ENCODE results near the gene IGFBP2.

Gene IGFBP2

GRCh38 chr2:216694082-216694825 lies 61.0 kb downstream of the IGFBP2 start:
- peaks cover 31% of the 10 kb centered on the region for H3K4me1 Mint-ChIP-seq
- peaks cover 42% of the 10 kb centered on the region for H3K27me3 Mint-ChIP-seq
- no peaks in the 10 kb centered on the region for H3K9me3 Mint-ChIP-seq
- H3K27ac Mint-ChIP-seq: no peak overlapping the region
- H3K4me3 Mint-ChIP-seq: peak overlapping the region; percentile 77
- H3K36me3 Mint-ChIP-seq: no peaks in the 10 kb centered on the region

GRCh38 chr2:216694826-216695217 lies 61.6 kb downstream of the IGFBP2 start:
- Mint-ChIP-seq H3K4me3 (no peak overlapping the region), H3K27me3 (peaks cover 40% of the 10 kb centered on the region)

GRCh38 chr2:216695401-216695821 lies 62.2 kb downstream of the IGFBP2 start, which contains the start of gene IGFBP5:
Gene IGFBP5 (minus strand): TSS chr2:216695549. CDS start chr2:216694775, 774 bp downstream.
- Mint-ChIP-seq H3K27ac (no peak within 1 kb of the TSS), H3K4me3 (peak within 1 kb of the TSS; percentile 77), H3K4me1 (peaks cover 31% of the 10 kb centered on the region), H3K27me3 (peaks cover 38% of the 10 kb centered on the region), H3K9me3 (no peaks in the 10 kb centered on the region), H3K36me3 (no peaks in the 10 kb centered on the region)

More at GRCh38 chr2:216694826-216695217, 61.6 kb downstream of the IGFBP2 start:
- no peaks in the 10 kb centered on the region for H3K36me3 Mint-ChIP-seq
- no peak overlapping the region for H3K27ac Mint-ChIP-seq
- H3K9me3 Mint-ChIP-seq: no peaks in the 10 kb centered on the region
- H3K4me1 Mint-ChIP-seq: peaks cover 31% of the 10 kb centered on the region

DNA sequence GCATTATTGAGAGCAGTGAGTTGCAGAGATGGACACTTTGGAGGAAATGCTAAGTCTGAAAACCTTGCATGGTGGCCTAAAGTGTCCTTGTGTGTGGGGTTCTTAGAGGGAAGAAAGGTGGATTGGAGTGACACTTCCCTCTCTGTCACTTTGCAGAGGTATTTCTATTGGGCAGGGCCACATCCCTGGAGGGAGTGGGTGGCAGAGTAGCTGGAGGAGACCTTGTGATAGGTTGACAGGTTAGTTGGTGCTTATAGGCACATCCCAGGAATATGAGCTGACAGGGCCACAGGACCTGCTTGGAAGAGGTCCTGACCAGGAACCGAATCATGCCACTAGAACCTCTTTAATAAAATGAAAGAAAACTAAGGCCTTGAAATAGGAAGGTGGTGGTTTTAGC lies 63.1 kb downstream of the IGFBP2 start:
- no peak overlapping the region for H3K27ac Mint-ChIP-seq
- peaks cover 35% of the 10 kb centered on the region for H3K27me3 Mint-ChIP-seq
- no peak overlapping the region for H3K4me3 Mint-ChIP-seq
- peaks cover 28% of the 10 kb centered on the region for H3K4me1 Mint-ChIP-seq
- no peaks in the 10 kb centered on the region for H3K9me3 Mint-ChIP-seq
- no peaks in the 10 kb centered on the region for H3K36me3 Mint-ChIP-seq

DNA sequence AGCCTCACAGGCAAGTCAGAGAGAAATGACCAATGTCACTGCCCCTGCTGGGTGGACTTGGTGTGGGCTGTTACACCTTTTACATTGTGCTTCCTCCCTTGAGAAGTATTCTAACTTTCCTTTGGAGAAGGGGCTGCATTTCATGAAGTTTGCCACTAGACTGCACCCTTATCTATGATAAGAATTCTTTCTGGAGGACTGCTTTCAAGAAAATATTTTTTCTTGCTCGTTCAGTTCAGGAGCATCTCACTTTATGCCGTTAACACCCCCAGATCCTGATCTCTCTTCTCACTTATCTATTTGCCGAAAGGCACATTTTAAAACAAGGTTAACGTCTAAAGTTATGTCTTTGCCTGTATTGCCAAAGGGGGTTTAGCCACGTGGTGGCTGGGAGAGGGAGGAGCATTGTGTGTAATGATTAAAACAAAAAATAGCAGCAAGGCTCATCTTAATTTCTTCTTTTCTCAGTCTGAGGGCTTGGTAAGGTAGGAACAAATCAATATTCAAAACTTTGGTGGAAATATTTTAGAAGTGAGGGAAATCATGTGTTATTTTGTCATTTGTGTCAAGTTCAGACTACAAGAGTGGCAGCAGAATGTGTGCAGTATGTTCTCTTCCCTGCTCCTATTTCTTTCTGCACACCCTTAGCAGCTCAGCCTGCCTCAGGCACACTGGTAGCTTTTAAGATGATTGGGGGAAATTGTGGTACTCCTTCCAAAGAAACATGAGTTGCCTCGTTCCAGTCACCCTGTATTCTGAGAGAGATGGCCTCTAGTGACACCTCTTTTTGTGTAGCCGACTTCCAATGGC lies 63.7 kb downstream of the IGFBP2 start:
- Mint-ChIP-seq H3K9me3 (no peaks in the 10 kb centered on the region), H3K4me3 (no peak overlapping the region), H3K4me1 (peaks cover 24% of the 10 kb centered on the region), H3K36me3 (no peaks in the 10 kb centered on the region), H3K27ac (no peak overlapping the region), H3K27me3 (peaks cover 34% of the 10 kb centered on the region)

- Mint-ChIP-seq H3K27me3 (peaks cover 26% of the 10 kb centered on the region), H3K27ac (no peak overlapping the region), H3K4me1 (peaks cover 13% of the 10 kb centered on the region), H3K36me3 (no peaks in the 10 kb centered on the region), H3K9me3 (no peaks in the 10 kb centered on the region), H3K4me3 (no peak overlapping the region)
These were observed 65.1 kb downstream of the IGFBP2 start for GRCh38 chr2:216698293-216698692.

- H3K27me3 Mint-ChIP-seq: peaks cover 22% of the 10 kb centered on the region
- no peak overlapping the region for H3K4me3 Mint-ChIP-seq
- H3K27ac Mint-ChIP-seq: no peak overlapping the region
- no peaks in the 10 kb centered on the region for H3K9me3 Mint-ChIP-seq
- H3K4me1 Mint-ChIP-seq: peaks cover 8% of the 10 kb centered on the region
- H3K36me3 Mint-ChIP-seq: no peaks in the 10 kb centered on the region
These were observed 65.7 kb downstream of the IGFBP2 start for GRCh38 chr2:216698895-216699294.

GRCh38 chr2:216700088-216700567 lies 66.9 kb downstream of the IGFBP2 start:
- H3K27ac Mint-ChIP-seq: no peak overlapping the region
- H3K4me1 Mint-ChIP-seq: no peaks in the 10 kb centered on the region

DNA sequence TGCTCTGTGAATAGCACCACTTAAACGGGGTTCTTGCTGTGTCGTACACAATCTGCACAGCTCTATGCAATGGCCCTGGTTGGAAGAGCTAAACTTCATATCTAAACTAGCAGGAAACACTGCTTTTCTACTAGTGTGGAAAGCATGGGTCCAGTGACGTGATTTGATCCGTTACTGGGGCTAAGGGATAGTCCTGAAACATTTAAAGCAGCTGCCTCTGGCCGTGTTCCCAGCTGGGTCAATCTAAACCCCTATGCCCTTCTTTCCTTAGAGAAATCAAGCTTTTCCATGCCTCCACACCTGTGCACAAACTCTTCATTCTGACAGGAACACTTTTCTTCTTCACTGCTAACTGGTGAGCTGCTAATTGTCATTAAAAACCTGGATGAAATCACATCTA lies 67.6 kb downstream of the IGFBP2 start:
- H3K4me3 Mint-ChIP-seq: no peak overlapping the region
- H3K4me1 Mint-ChIP-seq: no peaks in the 10 kb centered on the region
- no peaks in the 10 kb centered on the region for H3K36me3 Mint-ChIP-seq

More at GRCh38 chr2:216700088-216700567, 66.9 kb downstream of the IGFBP2 start:
- H3K27me3 Mint-ChIP-seq: peaks cover 17% of the 10 kb centered on the region
- H3K9me3 Mint-ChIP-seq: no peaks in the 10 kb centered on the region
- no peaks in the 10 kb centered on the region for H3K36me3 Mint-ChIP-seq
- H3K4me3 Mint-ChIP-seq: no peak overlapping the region

DNA sequence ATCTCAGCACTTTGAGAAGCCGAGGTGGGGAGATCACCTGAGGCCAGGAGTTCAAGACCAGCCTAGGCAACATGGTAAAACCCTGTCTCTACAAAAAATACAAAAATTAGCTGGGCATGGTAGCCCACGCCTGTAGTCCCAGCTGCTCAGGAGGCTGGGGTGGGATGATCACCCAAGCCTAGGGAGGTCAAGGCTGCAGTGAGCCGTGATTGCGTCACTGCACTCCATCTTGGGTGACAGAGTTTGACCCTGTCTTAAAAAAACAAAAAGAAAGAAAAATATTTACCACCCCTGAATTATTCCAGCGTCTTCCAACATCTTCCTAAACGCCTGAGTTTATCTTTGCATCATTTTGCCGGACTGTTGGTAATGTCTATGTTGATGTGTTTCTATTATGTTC lies 68.3 kb downstream of the IGFBP2 start:
- Mint-ChIP-seq H3K4me3 (no peak overlapping the region), H3K27ac (no peak overlapping the region), H3K36me3 (no peaks in the 10 kb centered on the region), H3K4me1 (no peaks in the 10 kb centered on the region), H3K9me3 (no peaks in the 10 kb centered on the region), H3K27me3 (peaks cover 12% of the 10 kb centered on the region)

More for the DNA sequence above, 67.6 kb downstream of the IGFBP2 start:
- Mint-ChIP-seq H3K9me3 (no peaks in the 10 kb centered on the region), H3K27ac (no peak overlapping the region), H3K27me3 (peaks cover 15% of the 10 kb centered on the region)

DNA sequence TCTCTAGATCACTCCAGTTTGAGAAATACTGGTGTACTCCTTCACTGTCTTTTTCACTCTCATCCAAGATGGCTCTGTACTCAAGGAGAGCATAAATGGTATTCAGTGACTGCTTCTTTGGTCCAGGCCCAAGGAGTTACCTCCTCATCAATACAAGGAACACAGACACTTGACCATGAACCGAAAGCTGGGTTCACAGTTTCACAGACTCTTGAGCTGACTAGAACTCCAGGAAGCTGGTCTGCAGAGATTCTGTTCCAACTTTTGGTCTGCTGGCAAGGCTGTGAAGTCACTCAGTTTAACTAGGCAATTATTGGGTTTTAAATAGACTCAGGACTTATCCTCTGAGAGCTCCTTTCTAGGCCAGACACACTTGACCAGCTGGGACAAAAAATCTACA lies 69.5 kb downstream of the IGFBP2 start:
- H3K27me3 Mint-ChIP-seq: peaks cover 3% of the 10 kb centered on the region
- H3K4me1 Mint-ChIP-seq: no peaks in the 10 kb centered on the region
- no peaks in the 10 kb centered on the region for H3K36me3 Mint-ChIP-seq
- no peaks in the 10 kb centered on the region for H3K9me3 Mint-ChIP-seq
- H3K4me3 Mint-ChIP-seq: no peak overlapping the region
- no peak overlapping the region for H3K27ac Mint-ChIP-seq

- no peaks in the 10 kb centered on the region for H3K9me3 Mint-ChIP-seq
- H3K27me3 Mint-ChIP-seq: peaks cover 5% of the 10 kb centered on the region
- no peaks in the 10 kb centered on the region for H3K36me3 Mint-ChIP-seq
- H3K4me1 Mint-ChIP-seq: no peaks in the 10 kb centered on the region
- H3K4me3 Mint-ChIP-seq: no peak overlapping the region
- no peak overlapping the region for H3K27ac Mint-ChIP-seq
These were observed 77.5 kb downstream of the IGFBP2 start for GRCh38 chr2:216710551-216711301.

DNA sequence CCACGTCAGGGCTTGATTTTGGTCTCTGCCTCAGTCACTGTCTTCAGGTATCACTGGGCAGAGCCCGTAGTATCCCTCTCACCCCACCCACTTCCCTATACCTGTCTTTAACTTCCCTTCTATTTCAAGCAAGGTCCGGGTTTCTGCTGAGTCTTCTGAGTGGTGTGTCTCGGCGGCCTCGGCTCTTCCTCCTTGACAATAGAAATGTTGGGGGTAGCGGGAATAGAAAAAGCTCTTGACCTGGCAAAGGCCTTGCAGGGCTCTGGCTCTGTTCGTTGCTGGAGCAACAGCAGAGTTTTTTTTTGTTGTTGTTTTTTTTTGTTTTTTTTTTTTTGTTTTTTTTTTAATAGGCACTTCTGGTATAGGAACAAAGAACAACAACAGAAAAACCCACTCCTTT lies 78.1 kb downstream of the IGFBP2 start:
- Mint-ChIP-seq H3K36me3 (no peaks in the 10 kb centered on the region), H3K4me3 (no peak overlapping the region), H3K27ac (no peak overlapping the region), H3K9me3 (no peaks in the 10 kb centered on the region), H3K4me1 (no peaks in the 10 kb centered on the region), H3K27me3 (peaks cover 5% of the 10 kb centered on the region)

DNA sequence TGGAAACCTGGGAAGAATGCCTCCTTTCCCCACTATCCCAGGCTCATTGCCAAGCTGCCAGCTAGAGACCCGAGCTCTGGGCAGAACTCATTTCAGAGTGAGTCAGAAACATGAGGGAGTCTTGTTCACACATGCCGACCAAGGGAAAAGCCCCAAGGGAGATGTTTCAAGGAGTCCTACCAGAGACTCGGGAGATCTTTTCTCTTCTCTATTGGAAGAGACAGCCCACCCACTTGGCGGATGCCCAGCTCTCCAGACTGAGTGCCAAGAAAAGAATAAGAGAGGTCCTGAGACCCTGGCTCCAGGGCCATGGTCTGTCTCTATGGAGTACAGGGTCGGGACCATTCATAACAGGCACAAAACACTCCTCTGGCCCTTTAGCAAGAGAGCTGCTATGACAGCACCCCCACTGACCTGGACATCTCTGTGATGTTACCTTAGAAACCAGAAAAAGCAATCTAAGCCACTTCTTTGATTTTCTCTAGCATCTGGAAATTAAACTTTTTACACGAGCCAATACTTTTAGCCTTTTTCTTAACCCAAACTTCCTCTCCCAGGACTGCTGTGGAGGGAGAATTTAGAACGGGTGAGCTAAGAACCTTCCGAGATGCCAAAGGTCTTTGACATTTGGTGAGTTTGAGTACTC lies 80.6 kb downstream of the IGFBP2 start:
- no peaks in the 10 kb centered on the region for H3K4me1 Mint-ChIP-seq
- H3K9me3 Mint-ChIP-seq: no peaks in the 10 kb centered on the region
- no peak overlapping the region for H3K27ac Mint-ChIP-seq
- no peaks in the 10 kb centered on the region for H3K36me3 Mint-ChIP-seq
- H3K4me3 Mint-ChIP-seq: no peak overlapping the region
- H3K27me3 Mint-ChIP-seq: peaks cover 9% of the 10 kb centered on the region

All from activated naive CD4-positive, alpha-beta T cell treated with anti-CD3 and anti-CD28 coated beads, Interleukin-2, amount 50 U/mL, for 24 hours (primary cell).